DMS153 treated with DMSO at 0.1 percent for 48 hours (cell line): Measurements from ENCODE around the gene MYL10.

ENCODE experiments used
- DNase-seq: peaks from one replicate; lab custom pipeline; 2025; ENCODE audit not compliant: unreplicated experiment; lab: John Stamatoyannopoulos, UW

Gene MYL10

GRCh38 chr7:101629171-101629570 is at the start of gene MYL10:
Gene MYL10, minus strand, starts transcription at chr7:101629296. Its CDS starts 178 bp downstream, at chr7:101629118.
- no peak for DNase-seq

DNA sequence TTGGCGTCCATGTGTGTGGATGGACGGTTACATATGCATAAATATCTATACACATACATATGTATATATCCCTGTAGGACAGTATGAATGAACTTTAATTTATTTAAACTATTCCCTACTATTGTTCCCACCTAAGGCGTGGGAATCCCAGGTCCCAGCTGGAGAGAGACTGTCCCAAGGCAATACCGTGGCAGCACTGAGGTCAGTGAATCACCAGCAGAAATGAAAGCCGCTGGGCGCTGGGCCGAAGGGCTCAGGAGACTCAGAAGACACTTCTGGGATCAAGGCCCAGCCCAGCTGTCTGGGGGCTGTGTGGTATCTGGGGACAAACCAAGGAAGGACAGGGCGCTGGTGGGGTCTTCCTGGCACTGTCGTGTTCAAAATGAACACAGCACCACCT is 49.6 kb upstream of the MYL10 start:
- no peak for DNase-seq

- DNase-seq: no peak
Measured at GRCh38 chr7:101677797-101678479, 48.8 kb upstream of the MYL10 start.

DNA sequence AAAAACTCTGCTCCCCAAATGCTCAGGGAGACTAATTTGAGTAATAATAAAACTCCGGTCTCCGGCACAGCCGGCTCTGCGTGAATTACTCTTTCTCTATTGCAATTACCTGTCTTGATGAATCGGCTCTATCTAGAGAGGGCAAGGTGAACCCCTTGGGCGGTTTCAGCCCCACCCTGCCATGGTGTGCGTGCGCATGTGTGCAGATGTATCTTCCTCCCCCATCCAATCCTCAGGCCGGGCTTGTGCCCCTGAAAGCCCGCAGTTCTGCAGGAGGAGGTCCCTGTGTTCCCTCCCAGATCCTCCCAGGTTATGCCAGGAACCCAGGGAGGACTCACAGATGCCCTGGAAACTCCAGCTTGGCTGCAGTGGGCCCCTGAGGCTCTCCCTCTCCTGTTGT is 48.3 kb upstream of the MYL10 start:
- DNase-seq: no peak

GRCh38 chr7:101676956-101677355 is 47.9 kb upstream of the MYL10 start:
- no peak for DNase-seq

DNA sequence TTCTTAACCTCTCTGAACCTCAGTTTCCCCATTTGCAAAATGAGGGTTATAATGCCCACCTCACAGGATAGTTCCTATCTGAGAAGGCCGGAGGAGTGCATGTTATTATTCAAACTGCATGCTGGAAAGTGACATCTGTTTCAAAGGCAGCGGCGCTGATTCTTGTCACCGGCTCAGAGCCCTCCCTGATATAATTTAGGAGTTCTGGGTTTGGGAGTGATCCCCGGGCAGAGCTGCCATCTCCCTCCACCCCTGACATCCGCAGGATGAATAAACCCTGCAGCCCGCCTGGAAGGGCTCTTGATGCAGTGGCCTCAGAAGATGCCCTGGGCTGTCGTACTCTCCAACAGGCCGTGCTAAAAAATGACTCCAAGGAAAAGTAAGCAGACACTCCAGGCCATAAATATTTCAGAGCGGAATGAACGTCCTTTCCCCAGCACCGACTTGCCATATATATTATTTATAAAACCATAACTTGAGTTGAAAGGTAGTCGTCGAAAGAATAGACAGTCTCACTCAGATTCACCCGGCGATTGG is 47.0 kb upstream of the MYL10 start:
- DNase-seq: no peak

DNA sequence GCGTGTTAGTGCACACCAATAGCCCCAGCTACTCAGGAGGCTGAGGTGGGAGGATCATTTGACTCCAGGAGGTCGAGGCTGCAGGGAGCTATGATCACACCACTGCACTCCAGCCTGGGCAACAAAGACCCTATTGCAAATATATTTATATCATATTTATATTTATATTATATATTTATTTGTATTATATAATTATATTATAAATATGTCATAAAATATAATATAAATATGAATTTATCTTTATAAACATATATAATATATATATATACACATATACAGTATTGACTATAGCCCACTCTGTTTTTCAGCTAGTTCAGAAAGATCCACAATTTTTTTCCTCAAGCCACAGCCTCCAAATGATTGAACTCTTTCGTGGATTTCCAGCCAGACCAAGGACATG is 45.3 kb upstream of the MYL10 start:
- no peak for DNase-seq

DNA sequence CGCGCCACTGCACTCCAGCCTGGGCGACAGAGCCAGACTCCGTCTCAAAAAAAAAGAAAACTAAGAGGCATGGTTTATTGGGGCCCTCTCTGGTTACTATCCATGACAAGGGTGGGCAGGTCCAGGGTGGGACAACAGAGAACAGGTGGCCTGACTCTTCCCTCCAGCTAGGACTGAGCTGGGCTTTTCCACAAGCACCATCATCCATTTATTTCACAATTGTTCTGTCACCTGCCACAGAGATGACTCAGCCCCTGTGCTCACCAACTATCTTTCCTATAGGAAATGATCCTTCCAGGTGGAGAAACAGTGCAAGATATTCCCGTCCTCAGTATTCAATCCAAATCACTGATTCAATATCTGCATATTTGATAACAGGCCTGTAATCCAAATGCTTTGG is 44.9 kb upstream of the MYL10 start:
- no peak for DNase-seq

DNA sequence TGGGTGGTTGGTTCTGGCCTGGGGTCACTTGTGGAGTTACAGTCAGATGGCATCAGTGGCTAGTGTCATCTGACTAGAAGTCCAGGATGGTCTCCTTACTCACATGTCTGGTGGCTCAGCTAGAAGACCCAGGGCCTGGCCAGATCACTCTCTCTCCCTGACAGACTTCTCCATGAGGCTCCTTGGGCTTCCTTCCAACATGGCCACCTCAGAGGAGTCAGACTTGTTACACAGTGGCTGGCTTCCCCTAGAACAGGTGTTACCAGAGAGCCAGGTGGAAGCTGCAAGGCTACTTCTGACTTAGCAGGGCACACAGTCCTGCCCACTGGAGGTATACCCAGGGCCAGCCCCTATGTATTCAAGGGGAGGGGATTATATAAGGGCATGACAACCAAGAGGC is 44.2 kb upstream of the MYL10 start:
- DNase-seq: no peak

- DNase-seq: no peak
Measured at GRCh38 chr7:101671371-101672356, 42.6 kb upstream of the MYL10 start.

DNA sequence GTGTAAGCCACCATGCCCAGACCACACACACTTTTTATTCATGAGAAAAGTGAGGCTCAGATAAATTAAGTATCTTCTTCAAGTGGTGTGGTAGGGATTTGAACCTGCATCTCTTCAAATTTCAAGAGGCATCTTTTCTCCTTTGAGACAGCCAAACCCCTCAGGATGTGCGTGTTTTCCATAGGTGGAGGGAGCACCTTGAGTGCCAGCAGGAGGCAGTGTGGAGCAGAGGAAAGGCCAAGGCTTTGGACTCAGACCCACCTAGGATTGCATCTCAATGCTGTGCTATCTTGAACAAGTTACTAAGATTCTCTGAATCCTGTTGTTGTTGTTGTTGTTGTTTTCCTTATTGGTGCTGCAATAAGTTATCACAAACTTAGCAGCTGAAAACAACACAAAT is 40.2 kb upstream of the MYL10 start:
- DNase-seq: no peak

GRCh38 chr7:101668726-101669125 is 39.6 kb upstream of the MYL10 start:
- no peak for DNase-seq

DNA sequence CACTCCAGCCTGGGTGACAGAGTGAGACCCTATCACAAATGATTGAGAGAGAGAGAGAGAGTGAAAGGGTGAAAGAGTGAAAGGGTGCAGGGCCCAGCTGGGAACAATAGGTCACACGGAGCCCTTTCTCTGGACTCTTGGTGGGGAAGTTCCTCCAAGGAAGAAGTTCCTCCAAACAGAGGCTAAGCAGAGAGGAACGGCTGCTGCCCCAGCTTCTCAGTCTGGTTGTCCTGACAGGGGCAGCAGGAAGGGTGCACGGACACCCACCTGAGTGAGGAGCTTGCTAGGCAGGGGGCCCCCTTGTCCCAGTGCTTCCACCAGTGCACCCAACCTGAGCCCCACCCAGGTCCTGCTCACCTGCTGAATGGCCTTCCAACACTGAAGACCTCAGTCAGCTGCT is 38.8 kb upstream of the MYL10 start:
- no peak for DNase-seq

GRCh38 chr7:101667399-101667798 is 38.3 kb upstream of the MYL10 start:
- no peak for DNase-seq

- DNase-seq: no peak
Measured at GRCh38 chr7:101666741-101667140, 37.6 kb upstream of the MYL10 start.

GRCh38 chr7:101666293-101666692 is 37.2 kb upstream of the MYL10 start:
- DNase-seq: no peak

DNA sequence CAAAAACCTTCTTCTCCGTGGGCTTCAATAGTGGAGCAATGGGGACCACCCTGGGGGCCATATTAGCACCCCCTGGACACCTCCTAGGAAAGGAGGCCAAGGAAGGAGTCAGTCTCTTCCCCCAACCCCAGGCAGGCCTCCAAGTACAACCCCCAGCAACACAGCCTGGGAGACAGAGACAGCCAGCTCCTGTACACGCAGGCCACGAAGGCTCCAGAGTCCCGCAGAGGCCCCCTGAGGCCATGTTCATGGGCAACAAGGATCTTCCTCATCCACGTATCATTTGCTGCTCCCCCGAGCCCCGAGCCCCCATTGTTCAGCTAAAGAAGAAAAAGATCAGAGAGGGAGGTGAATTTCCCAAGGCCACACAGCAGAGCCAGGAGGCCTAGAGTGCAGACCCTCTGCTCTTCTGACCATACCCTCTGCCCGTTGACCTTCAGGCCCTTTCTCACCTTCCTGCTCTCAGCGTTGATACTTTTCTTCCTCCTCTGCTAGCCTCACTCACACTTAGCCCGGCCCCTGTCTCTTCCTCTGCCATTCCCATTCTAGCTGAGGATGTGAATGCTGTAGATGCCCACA is 35.9 kb upstream of the MYL10 start:
- no peak for DNase-seq

DNA sequence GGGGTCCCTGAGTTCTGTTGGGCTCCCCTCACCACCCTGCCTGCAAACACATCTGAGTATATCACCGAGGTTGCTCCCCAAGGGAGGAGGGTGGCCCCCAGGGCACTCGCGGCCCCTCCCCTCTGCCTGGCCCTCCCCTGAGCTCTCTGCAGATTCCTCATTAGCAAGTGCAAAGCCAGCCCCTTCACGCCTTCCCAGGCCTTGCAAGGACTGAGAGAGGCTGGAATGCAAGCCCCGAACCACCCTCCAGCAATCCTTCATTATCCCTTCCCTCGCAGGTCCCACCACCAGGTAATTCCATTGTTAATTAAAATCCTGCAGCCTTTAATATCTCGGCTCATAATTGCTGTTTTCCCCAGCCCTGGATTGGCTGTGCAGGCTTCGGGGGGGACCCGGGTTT is 35.3 kb upstream of the MYL10 start:
- no peak for DNase-seq

GRCh38 chr7:101663747-101664146 is 34.7 kb upstream of the MYL10 start:
- DNase-seq: no peak

DNA sequence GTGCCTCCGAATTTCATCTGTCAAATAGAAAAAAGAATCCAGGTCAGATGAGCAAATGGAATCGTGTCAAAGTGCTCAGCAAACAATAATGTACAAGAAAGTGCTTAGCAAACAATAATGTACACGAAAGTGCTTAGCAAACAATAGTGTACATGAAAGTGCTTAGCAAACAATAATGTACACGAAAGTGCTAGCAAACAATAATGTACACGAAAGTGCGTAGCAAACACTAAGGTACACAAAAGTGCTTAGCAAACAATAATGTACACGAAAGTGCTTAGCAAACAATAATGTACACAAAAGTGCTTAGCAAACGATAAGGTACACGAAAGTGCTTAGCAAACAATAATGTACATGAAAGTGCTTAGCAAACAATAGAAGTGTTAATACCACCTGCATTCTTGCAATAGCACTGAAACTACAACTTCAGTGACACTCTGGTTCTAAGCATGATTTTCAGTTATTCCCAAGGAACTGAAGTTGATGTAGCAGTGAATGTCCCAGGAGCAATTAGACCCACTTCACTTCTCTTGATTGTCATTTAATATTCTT is 33.4 kb upstream of the MYL10 start:
- no peak for DNase-seq

- no peak for DNase-seq
Measured at GRCh38 chr7:101659706-101660105, 30.6 kb upstream of the MYL10 start.
